Hematopoietic multipotent progenitor cell treated with erythropoietin and hydrocortisone succinate and interleukin-3 and kit ligand, for 17 days (in vitro differentiated cells): ENCODE data around the gene OSBPL6.
"Not testable (repeated sequence)": the region's sequence is repeated elsewhere in the genome, so short reads cannot be mapped to it uniquely, and the experiment has no call there.

Source experiments
- DNase-seq: peaks from one replicate; pipeline ENCODE4 v3.0.0-alpha.2; 2015; ENCODE audit warnings: low spot score

OSBPL6 gene

GRCh38 chr2:178198441-178198840 is 4.1 kb downstream of the OSBPL6 start:
- DNase-seq = not testable (repeated sequence)

DNA sequence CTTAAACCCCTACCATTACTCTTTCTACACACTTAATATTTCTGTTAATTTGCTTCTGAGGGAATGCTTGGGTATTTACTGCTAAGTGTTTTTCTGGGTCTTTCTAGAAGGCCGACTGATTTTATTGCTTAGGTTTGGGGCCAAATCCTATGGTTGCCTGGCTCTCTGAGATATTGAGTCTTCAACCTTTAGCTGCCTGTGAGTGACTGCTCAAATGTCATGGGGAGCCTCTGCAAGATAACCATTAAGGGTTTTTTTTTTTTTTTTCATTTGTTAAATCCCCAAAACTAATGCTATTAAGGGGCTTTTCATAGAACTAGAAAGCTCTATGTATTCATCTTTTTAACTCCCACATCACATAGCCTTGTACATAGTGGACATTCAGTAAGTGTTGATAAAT is 5.0 kb downstream of the OSBPL6 start:
- no peak for DNase-seq

DNA sequence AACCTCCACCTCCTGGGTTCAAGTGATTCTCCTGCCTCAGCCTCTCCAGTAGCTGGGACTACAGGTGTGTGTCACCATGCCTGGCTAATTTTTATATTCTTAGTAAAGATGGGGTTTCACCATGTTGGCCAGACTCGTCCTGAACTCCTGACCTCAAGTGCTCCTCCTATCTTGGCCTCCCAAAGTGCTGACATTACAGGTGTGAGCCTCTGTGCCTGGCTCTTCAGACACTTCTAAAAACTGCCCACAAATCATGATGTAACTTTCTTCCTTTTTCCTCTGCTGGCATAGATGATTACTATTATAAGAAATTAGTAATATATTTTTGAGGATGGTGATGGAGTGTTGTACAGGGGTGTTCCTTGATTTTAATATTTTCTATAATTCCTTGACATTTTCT is 6.0 kb downstream of the OSBPL6 start:
- DNase-seq = no peak

DNA sequence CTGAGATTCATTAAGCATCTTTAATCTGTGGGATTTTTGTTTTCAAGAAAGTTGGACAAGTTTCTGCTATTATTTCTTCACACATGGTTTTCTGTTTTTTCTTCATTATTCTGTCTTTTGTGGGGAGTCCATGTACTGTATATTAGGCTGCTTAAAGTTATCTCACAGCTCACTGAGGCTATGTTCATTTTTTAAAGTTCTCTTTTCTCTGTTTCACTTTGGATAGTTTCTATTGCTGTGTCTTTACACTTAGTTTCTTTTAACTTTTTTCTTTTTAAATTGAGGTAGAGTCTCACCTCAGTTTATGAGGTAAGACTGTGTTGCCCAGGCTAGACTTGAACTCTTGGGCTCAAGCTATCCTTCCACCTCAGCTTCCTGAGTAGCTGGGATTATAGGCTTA is 8.6 kb downstream of the OSBPL6 start:
- DNase-seq = no peak

DNA sequence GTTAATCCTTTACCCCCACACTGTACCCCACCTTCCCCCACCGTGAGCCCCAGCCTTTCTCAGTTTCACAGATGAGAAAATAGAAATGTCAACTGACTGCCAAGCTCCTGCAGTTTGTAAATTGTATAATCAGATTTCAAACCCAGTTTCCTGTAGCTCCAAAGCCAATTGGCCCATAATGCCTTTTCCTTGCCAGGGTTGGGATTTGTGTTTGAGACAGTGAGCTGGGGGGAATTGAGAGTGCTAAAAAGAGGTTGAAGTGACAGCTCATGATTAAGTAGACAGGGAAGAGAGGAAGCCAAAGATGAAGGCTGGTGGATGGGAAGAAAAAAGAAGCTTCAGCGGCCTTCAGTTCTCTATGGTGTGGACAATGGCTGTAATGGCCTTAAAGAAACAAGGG is 10.7 kb downstream of the OSBPL6 start:
- DNase-seq = no peak

GRCh38 chr2:178205853-178206521 is 11.7 kb downstream of the OSBPL6 start:
- DNase-seq = no peak

DNA sequence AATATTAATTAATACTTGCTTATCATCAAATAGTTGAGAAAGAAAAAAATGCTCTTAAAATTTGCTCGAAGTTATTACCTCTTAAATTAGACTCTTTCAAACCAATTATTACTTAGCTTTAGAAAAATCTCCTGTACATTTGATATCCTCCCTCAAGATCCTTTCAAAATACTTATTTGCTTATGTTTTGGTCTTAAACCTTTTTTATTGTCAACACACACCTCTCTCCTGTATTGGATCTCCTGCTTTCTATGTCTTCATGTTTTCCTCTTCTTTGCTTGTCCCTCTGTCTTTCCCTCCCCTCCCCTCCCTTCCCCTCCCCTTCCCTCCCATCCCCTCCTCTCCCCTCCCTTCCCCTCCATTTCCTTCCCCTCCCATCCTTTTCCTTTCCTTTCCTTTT is 14.0 kb downstream of the OSBPL6 start:
- DNase-seq = no peak

GRCh38 chr2:178208817-178209216 is 14.5 kb downstream of the OSBPL6 start:
- no peak for DNase-seq

GRCh38 chr2:178211460-178211859 is 17.1 kb downstream of the OSBPL6 start:
- DNase-seq = no peak

DNA sequence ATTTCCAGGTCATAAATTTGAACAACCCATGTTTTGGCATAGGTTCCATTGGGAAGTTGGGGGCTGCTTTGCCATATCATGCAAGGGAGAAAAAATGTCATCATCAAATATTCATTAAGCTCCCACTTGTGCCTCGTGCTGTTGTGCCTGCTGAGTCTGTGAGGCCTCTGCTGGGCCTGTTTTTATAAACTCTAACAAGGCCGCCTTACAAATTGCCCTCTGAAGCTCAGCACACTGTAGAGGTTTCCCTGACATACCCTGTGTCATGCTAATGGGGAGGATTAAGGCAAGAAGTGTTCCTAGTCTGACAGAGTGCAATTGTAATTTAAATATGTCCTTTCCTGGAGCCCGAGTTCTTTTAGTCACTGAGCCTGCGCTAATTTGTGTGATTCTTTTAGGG is 17.6 kb downstream of the OSBPL6 start:
- DNase-seq = no peak

- no peak for DNase-seq
These were observed 19.7 kb downstream of the OSBPL6 start for GRCh38 chr2:178213991-178214390.

DNA sequence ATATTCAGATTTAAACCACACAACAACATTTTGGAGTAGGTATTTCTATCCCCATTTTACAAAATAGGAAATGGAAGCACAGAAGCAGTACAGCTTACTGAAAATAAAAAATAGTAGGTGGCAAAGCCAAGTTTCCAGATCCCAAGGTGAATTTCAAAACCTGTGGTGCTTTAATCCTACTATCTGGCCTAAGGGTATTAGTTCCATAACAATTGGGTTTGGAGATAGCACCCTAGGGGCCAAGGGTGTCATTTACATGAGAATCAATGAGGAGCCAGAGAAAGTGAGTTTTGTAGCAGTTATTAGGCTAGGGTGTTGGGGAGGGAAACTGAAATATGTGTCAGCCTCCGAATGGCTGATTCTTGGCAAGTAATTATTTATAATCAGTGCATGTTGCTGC is 24.9 kb downstream of the OSBPL6 start:
- DNase-seq = no peak

DNA sequence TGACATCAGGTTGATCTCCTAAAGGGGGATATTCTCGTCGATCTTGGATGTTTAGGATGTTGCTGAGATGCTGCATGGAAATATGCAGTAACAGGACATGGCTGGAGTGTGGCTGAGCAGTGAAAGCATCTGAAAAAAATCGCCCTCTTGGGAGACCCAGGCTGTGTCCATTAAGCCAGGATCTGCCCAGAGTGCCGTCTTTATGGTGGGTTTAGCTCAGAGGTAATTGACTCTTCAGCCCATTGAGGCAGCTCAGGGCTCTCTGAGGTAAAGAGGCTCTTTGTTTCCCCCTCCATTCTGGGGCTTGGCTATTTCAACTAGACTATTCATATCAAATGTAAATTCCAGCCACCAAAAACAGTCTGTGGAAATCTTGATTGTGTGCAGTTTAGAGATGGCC is 26.5 kb downstream of the OSBPL6 start:
- no peak for DNase-seq

DNA sequence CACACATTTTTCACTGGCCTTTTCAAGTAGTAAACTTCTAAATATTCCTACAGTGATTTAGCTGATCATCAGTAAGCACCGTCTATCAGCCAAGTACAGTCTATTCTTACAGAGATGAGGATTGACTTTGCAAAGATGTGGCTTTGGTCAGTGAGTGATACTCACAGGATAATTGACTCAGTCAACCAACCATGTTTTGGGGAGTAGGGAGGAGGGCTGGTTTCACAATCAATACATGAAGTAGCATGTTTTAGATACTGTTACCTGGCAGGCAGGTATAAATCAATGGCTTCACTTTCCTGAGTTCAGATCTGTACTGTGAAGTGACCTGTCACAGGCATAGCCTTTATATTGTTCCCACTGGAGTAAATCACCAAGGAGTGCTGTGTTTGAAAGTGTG is 27.2 kb downstream of the OSBPL6 start:
- no peak for DNase-seq

- DNase-seq = no peak
These were observed 29.5 kb downstream of the OSBPL6 start for GRCh38 chr2:178223806-178224205.

DNA sequence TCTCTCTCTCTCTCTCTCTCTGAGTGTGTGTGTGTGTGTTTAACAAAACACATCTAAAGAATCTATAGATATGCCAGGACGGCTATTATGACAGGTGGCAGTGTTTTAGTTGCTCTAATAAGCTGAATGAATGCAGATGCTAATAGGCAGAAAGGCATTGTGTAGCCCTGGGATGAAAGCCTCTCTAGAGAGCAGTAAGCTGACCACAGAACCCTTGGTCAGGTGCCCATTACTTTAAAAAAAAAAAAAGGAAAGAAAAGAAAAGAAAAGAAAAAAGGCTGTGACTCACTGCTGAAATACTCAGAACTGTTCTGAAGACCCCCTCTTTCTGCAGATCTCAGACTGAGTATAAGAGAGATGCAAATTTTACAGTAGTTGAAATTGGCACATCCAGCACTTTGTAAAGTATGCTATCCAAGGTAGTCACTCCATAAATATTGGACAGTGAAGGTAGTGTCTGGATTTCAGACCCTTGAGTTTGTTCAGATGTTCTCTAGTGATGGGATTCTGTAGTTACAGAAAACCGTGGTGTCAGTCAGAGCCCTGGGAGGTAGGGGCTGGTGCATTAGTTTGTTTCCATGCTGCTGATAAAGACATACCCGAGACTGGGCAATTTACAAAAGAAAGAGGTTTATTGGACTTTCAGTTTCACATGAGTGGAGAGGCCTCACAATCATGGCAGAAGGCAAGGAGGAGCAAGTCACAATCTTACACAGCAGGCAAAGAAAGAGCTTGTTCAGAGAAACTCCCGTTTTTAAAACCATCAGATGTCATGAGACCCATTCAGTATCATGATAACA is 30.9 kb downstream of the OSBPL6 start:
- no peak for DNase-seq

DNA sequence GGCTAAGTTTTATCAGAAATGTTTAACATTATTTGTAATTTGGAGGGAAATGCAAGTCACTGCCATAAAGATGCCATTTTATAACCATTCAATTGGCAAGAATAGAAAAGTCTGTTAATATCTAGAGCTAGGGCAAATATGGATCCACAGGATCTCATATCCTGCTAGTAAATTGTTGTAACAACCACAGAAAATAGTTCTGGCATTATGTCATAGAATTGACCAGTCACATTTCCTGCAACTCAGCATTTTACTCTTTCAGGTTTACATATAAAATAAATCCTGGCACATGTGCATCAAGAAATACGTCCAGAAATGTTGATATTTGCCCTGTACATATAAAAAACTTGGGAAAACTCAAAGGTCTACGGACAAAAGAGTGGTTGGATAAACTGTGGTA is 32.9 kb downstream of the OSBPL6 start:
- no peak for DNase-seq

DNA sequence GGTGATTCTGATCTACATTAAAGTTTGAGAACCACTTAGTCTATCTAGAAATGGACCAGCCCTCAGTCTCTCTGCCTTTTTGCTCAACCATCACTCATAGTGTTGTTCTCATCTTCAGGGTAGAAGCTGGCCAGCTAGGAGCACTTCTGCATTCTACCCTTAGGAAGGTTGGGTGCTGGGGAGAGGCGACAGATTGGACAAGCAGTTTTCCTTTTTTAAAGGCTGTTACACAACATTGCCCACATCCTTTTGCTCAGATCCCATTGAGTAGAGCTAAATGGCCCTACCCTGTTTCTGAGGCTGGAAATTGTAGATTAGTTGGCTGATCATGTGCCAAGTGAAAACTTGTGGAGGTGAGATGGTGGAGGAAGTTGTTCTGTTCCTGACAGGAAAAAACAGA is 35.6 kb downstream of the OSBPL6 start:
- DNase-seq = no peak

DNA sequence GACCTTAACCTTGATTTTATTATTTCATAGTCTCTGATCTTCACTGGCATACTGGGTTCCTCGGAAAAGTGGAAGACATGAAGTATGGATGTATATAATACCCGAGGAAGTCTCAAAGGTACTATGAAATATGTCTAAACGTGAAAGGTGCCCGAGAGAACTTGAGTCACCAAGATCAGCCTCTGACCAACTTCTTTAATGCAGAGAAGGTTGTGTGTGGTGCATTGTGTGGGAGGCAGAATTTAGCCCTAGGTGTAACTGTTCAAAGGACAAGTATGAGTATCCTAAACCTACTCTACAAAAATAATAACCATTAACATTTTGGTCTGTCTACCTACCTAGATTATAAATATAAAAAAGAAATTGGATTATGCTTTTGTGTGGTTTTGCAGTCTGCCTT is 36.1 kb downstream of the OSBPL6 start:
- DNase-seq = no peak

DNA sequence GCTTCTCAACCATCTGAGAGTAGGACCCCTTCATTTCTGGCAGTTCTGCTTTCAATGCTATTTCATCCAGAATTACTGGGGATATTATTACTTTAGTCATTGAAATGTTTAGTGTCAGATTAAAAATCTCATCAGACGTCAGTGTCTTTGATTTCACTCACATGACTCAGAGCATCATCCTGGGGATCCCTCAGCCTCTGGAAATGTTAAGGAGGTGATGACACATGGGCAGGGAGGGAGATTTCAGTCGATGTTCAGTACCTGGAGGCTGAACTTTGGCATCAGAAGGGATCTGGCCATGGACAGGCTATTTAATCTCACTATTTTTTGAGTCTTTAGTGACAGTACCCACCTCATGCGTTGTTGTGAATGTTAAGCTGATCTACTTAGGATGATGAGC is 39.1 kb downstream of the OSBPL6 start:
- no peak for DNase-seq

DNA sequence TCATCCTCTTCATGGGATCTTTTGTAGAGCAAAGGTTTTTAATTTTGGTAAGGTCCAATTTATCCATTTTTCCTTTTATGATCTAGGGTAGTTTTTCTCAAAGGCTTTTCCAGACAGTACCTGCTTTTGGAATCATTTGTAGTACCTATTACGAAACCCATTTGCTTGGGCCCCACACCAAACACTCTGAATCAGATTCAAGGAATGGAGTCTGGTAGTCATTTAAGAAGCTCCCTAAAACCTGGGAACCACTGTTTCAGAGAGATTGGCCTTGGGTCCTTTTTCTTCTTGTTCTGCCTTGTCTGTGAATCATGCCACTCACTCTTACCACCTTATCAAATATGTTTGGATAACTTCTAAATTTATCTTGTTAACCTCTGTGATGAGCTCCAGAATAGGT is 40.3 kb downstream of the OSBPL6 start:
- DNase-seq = no peak

- DNase-seq = no peak
These were observed 43.3 kb downstream of the OSBPL6 start for GRCh38 chr2:178237488-178238153.

DNA sequence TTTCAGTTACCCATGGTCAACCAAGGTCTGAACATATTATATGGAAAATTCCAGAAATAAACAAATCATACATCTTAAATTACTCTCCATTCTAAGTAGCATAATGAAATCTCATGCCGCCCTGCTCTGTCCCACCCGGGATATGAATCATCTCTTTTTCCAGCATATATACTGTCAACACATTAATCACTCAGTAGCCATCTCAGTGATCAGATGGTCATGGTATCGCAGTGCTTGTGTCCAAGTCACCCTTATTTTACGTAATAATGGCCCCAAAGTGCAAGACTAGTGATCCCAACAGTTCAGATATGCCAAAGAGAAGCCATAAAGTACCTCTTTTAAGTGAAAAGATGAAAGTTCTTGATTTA is 43.8 kb downstream of the OSBPL6 start:
- DNase-seq = no peak
